Ammon's horn (tissue), 1 donor: ENCODE measurements around the gene ANKRD13A.
"Not testable (repeated sequence)": the region's sequence is repeated elsewhere in the genome, so short reads cannot be mapped to it uniquely, and the experiment has no call there.

Source experiments
- DNase-seq: peaks from one replicate; pipeline ENCODE4 v3.0.0-alpha.2; 2016; ENCODE audit warnings: low spot score

Gene ANKRD13A

DNA sequence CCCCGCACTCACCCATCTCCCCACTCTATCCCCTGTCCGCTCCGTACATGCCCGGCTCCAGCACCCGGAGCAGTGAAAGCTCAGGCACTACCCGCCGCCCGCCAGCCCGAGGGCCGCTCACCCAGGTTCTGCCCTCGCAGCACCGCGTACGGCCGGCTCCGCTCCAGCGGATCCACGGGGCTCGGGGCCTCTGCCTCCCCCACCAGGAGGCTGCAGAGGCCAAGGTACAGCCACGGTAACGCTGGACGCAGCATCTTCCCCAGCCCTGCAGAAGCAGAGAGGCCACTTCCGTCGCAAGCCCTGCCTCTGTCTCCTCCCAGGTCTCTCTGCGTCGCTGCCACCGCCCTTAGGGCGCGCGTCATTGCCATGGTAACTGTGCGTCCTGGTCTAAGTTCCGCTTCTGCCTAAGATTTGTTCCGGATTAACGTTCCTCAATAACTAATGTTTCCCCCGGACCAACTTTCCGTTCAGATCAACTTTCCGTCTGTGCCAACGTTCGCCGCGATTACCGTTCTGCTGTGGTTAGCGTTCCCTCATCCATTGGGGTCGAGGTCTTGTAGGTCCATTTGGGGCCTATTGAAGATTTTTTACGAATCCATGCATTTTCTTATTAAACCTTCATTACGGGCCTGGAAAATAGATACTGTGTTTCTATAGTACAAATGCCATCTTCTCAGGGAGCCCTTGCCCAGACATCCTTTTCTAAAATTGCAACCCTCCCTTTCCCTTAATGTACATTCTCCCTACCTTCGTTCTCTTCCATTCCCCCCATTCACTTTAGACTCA, 49.2 kb downstream of the ANKRD13A start, which contains the start of gene C12orf76:
Gene C12orf76, minus strand, starts transcription at position 281 of the 786 bp plus-strand sequence. Its CDS starts 27 bp downstream, at position 254.
- peak; percentile 99 for DNase-seq

DNA sequence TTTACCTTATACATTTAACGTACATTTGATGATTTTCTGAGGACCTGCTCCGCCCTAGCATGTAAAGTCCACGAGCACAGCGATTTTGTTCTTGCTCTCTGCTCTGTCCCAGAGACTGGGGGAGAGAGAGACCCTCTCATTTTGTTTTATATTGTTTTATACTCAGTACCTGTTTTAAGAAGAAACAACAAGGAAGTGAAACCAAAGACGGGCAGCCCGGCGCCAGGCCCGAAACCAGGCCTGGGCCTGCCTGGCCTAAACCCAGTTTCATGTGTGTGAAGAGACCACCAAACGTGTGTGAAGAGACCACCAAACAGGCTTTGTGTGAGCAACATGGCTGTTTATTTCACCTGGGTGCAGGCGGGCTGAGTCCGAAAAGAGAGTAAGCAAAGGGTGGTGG, 49.8 kb downstream of the ANKRD13A start:
- not testable (repeated sequence) for DNase-seq

DNA sequence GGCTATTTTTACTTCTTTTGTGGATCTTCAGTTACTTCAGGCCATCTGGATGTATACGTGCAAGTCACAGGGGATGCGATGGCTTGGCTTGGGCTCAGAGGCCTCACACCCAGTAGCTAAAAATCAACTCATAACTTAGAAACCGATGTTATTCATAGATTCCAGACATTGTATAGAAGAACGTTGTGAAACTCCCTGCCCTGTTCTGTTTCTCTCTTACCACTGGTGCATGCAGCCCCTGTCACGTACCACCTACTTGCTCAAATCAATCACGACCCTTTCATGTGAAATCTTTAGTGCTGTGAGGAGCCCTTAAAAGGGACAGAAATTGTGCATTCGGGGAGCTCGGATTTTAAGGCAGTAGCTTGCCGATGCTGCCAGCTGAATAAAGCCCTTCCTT, 50.4 kb downstream of the ANKRD13A start:
- not testable (repeated sequence) for DNase-seq

DNA sequence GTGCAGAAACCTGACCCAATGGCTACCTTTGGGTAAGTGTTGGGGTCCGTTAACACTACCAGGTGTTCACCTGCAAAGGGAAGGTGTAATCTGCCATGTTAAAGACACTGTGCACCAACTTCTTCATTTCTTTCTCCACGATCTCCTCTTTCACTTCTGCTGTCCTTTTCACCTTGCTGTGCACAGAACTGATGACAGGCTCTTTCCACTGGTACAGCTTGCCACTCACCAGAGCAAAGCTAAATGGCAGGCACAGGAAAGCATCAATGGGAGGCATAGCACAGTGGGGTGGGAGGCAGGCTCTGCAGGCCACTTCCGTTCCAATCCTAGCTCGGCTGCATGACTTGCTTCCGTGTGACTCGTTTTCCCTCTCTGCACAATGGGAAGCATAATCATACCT, 51.7 kb downstream of the ANKRD13A start:
- no peak for DNase-seq

DNA sequence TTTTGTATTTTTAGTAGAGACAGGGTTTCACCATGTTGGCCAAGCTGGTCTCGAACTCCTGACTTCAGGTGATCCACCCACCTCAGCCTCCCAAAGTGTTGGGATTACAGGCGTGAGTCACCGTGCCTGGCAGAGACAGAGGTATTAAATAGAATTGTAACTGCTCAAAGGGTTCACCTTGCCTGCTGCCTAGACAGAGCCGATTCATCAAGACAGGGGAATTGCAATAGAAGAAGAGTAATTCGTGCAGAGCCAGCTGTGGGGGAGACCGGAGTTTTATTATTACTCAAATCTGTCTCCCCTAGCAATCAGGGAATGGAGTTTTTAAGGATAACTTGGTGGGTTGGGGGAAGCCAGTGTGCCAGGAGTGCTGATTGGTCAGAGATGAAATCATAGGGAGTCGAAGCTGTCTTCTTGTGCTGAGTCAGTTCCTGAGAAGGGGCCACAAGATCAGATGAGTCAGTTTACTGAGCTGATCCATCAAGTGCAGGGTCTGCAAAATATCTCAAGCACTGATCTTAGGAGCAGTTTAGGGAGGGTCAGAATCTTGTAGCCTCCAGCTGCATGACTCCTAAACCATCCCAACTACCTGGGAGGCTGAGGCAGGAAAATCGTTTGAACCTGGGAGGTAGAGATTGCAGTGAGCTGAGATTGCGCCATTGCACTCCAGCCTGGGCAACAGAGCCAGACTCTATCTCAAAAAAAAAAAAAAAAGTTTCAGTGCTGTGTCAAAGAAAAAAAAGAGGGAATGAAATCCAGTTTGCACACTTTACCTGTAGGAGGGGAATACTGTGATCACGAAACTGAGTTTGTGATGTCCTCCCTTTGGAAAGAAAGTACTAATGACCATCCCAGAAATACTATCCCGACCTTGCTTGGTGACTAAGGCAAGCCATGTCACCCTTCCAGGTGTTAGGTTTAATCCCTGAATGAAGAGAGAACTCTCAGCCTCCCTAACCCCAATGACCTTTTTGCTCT, 56.4 kb downstream of the ANKRD13A start:
- not testable (repeated sequence) for DNase-seq

DNA sequence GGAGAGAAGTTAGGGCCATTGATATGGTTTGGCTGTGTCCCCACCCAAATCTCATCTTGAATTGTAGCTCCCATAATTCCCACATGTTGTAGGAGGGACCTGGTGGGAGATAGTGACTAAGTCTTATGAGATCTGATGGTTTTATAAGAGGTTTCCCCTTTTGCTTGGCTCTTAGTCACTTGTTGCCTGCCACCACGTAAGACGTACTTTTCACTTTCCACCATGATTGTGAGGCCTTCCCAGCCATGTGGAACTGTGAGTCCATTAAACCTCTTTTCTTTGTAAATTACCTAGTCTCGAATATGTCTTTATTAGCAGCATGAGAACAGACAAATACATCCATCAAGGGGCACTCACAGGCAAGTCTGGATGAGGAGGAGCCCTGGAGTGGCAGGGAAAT, 57.4 kb downstream of the ANKRD13A start:
- DNase-seq: not testable (repeated sequence)

DNA sequence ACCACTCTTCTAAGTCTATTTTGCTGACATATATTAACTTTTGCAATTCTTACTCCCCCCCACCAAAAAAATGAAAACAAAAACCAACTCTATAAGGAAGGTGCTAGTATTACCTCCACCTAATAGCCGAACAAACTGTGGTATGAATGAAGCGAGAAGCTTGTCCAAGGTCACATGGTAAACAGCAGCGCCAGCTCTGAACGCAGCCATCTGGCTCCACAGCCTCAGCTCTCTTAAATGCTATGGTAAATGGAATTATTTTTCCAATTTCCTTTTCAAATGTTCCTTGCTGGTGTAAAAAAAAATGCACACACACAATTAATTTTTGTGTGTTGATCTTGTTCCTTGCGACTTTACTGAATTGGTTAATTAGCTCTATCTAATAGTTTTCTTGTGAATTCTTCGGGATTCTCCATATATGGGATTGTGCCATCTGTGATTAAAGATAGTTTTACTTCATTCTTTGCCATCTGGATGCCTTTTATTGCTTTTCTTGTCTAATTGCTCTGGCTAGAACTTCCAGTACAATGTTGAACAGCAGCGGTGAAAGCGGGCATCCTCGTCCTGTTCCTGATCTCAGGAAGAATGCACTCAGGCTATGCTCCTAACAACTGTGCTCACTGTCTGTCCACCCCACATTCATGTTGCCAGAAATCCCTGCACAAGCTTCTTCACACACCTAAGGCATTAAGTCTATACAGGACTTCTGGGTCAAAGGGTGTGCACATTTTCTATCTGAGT, 59.8 kb downstream of the ANKRD13A start:
- DNase-seq: peak; percentile 58

DNA sequence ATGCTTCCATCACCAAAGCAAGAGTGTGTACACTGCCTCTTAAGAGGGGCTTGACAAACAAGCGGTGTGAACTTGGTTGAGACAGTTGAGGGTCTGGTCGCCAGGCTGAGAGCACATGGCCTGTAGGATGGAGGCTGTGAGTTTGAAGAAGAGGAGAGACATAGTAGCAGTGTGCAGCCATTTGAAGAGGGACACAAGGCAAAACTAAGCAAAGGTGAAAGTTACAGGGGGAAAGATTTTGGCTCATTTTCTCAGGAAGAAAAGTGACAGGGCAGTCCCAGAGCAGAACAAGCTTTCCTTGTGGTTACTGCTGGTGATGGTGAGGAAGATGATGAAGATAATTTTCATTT, 60.4 kb downstream of the ANKRD13A start:
- DNase-seq: no peak

DNA sequence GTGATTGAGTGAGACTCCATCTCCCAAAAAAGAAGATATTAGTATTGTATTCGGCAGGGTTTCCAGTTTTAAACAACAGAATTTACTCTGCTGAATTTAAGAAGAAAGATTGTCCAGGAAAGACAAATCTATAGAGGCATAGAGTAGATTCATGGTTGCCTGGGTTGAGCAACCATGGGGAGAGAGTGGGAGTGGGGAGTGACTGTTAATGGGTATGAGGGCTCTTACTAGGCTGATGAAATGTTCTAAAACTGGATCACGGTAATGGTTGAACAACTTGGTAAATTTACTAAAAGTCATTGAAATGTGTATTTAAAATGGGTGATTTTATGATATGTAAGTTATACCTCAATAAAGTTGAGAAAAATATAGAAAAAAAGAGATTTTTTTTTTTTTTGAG, 63.0 kb downstream of the ANKRD13A start:
- DNase-seq: no peak

DNA sequence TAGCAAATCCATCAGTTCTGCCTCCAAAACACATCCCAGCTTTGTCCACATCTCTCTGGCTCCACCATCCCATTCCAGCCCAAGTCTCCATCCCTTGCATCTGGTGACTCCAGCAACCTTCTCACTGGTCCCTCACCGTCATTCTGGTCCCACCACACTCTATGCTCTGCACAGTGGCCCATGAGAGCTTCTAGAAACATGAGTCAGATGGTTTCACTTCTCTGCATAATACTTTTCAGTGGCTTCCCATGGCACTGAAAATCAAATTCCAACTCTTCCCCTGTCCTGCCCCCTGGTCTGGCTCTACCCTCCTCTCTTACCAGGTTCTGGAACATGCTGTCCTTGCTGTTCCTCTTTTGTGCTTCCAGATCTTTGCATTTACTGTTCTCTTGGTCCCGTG, 66.3 kb downstream of the ANKRD13A start:
- DNase-seq: no peak

DNA sequence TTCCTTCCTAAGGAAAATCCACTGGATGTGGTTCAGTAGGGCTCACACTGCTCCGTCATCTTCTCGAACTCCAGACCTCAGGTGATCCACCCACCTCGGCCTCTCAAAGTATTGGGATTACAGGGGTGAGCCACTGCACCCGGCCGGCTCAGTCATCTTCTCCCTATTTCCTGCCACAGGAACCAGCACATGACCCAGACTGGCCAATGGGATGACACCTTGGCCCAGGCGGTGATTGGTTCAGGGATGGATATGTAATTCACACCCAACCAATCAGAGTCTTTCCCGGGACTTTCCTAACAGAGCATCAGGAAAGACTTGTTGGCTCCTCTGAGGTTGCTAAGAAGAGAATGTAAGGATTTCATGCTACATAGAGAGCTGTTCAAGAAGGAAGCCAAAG, 68.3 kb downstream of the ANKRD13A start:
- DNase-seq: no peak

DNA sequence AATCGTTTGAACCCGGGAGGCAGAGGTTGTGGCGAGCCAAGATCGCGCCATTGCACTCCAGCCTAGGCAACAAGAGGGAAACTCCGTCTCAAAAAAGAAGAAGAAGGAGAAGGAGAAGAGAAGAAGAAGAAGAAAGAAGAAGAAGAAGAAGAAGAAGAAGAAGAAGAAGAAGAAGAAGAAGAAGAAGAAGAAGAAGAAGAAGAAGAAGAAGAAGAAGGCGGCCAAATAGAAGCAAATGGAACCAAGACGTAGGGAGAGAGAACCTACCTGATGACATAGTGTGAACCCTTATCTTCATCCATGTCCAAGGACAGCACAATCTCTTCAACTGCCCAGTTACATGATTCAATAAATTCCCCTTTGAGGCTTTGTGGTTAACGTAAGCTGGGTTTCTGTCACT, 68.9 kb downstream of the ANKRD13A start:
- not testable (repeated sequence) for DNase-seq

DNA sequence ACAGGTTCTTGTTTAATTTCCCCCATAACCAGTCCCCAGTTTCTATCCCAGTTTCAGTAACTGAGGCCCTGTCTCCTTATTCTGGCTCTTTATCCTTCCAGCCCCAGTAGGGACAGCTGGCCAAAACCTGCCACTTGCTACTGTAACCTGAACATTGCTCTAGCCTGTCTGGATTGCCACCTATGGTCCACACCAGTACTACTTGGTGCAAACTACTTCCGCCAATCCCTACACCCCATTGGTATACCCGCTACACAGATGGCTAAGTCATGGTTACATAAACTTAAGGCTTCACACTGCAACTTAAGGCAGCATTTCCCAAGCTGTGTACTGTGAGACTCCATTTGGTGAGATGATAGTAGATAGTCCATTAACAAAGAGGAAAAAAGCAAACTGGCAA, 69.4 kb downstream of the ANKRD13A start:
- DNase-seq: no peak

DNA sequence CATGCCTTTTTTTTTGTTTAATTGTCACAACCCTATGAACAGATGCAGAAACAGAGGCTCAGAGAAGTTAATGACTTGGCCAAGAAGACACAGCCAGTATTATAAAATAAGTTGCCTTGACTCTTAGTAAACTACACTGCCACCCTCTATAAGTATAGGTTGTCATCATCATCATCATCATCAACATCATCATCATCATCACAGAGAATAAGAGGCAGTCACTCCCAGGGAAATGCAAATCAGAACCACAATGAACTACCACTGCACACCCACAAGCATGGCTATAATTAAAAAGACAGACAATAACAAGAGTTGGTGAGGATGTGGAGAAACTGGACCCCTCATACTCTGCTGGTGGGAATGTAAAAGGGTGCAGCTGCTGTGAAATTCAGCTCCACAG, 72.3 kb downstream of the ANKRD13A start:
- no peak for DNase-seq

DNA sequence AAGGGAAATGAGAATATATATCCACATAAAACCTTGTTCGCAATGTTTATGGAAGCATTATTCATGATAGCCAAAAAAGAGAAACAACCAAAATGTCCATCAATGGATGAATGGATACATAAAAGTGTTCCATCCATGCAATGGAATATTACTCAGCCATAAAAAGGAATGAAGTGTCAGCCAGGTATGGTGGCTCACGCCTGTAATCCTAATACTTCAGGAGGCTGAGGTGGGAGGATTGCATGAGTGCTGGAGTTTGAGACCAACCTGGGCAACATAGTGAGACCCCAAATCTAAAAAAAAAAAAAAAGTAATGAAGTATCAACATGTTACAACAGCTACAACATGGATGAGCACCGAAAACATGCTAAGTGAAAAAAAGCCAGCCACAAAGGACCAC, 72.7 kb downstream of the ANKRD13A start:
- no peak for DNase-seq

DNA sequence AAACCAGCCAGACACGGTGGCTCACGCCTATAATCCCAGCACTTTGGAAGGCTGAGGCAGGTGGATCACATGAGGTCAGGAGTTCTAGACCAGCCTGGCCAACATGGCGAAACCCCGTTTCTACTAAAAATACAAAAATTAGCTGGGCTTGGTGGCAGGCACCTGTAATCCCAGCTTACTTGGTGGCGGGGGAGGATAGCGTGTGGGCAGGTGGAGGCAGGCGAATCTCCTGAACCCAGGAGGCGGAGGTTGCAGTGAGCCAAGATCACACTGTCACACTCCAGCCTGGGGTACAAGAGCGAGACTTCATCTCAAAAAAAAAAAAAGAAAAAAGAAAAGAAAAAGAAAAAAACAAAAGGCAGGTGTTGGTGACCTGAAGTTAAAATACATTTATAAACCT, 73.4 kb downstream of the ANKRD13A start:
- DNase-seq: not testable (repeated sequence)

DNA sequence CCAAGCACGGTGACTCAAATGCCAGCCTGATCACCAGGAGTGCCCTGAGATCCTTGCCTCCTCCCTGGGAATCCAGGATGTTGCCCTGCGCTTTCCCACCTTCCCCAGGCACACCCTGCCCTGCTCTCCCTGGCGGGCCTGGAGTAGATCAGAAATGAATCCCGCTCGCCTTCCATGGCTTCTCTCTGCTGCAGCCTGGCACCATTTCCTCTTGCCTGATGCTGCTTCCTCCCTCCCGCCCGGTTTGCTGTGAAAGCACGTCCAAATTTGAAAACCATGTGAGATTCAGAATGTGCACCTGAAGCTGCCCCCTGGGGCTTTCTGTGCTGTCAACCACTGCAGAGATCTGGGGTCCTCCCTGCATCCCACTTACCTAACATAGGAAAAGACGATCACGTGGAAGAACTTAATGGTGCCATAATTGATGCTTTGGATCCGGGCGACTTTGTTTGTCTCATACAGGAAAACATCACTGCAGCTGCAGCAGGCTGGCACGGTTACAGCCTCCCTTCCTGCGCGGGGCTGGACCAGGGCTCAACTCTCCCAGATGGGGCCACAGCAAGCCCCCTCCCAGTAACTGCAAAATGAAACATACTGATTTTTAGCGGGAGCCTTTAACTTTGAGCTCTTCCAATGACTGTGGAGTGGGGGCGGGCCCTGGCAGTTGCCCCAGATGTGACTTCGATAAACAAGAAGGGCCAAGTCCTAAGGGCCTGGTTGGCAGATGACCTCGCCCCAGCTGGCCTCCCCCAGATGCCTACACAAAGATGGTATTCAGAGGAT, 74.0 kb downstream of the ANKRD13A start:
- DNase-seq: peak; percentile 97

DNA sequence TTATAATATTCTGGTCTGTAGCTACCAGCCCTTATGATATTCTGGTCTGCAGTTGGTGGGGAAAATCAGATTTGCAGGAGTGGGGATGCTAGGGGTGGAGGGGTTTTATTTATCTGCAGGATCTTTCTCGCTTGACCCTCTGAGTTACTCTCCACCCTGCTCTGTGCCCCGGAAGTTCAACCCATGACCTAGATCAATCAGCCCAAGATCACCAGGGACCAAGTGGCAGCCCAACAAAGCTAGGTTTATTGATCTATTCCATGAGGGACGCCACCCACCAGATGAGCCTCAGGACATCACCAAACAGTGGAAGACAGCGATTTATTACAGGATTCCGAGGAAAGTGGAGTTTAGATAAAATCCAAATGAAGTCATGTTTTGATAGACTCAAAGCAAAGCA, 74.9 kb downstream of the ANKRD13A start:
- DNase-seq: no peak

DNA sequence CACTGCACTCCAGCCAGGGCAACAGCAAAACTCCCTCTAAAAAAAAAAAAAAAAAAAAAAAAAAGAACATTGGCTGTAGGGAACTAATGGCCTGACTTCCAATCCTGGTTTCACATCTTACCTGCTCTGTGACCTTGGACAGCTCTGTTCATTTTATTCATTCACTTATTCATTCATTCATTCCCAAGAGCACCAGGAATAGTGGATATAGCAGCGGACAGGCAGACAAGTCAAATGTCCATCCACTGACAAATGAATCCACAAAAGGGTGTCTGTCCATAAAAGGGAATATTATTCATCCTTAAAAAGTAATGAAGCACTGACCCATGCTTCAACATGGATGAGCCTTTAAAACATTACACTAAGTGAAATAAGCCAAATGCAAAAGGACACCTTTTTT, 76.7 kb downstream of the ANKRD13A start:
- DNase-seq: no peak

DNA sequence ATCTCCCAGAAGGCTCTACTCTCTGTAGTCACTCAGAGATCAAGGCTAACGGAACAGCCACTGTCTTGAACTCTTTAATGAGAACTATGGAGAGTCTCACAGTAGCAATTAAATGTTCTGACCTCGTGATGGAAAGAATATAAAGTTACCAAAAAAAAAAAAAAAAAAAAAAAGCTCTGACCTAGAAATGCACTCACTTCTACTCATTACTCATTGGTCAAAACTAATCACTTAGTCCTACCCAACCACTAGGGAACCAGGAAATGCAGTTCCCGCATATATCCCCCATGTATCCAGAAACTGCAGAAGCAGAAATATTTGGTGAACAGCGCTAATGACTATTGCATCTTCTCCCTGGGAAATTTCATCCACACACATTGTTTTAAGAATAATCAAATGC, 78.6 kb downstream of the ANKRD13A start:
- DNase-seq: no peak
